ENCODE results near the gene SIL1.
"Not testable (repeated sequence)": the region's sequence is repeated elsewhere in the genome, so short reads cannot be mapped to it uniquely, and the experiment has no call there.

Gene SIL1

DNA sequence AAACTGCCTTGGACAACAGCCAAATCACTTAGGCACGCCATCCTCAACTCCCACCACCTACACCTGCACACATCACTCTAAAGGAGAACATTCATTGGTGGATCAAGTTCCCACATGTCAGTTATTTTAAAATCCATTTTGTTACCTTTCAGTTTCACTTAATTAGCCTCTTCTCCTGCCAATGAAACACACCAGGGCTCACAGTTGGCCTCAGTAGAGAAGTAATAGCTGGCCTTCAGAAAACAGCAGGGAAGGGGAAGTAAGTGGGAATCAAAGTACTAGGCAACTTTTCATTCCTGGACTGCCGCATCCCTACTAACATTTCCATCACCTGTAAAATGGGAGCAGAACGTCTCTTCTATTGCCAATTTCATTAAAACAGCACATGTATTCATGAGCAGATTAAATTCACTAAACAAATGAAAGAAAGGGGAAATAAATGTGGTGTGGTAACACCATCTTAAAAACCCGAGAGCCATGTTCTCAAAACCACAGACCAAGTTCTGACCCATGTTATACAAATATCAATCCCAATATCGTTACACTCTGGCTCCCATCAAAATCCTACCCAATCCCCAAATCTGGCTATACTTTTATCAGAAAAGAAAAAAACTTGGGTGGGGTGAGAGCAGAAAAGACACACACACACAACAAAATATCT, 1.7 kb downstream of the SIL1 start:
- H3K4me3 ChIP-seq (ENCODE audit: low read depth, low read length, poor library complexity, severe bottlenecking) = peak overlapping the region; percentile 84
- peaks cover 5% of the 10 kb centered on the region; the same call in 1 of the 2 replicates for H3K36me3 ChIP-seq (ENCODE audit: insufficient read depth, low read length)
- H3K27me3 ChIP-seq (ENCODE audit: insufficient read depth, low read length) = no peaks in the 10 kb centered on the region
- no peaks in the 10 kb centered on the region for H4K20me1 ChIP-seq (ENCODE audit: insufficient read depth, low read length)
- no peaks in the 10 kb centered on the region for H3K9me2 ChIP-seq (ENCODE audit: low read depth, low read length)
- no peaks in the 10 kb centered on the region for H3F3A ChIP-seq (ENCODE audit: insufficient read depth, low read length)
- H3K4me2 ChIP-seq (ENCODE audit: low read length) = peak overlapping the region; percentile 90
- H3K9me3 ChIP-seq (ENCODE audit: low read length) = no peaks in the 10 kb centered on the region
- peaks cover 19% of the 10 kb centered on the region for H3K4me1 ChIP-seq (ENCODE audit: insufficient read depth, low read length, severe bottlenecking)
- H2AFZ ChIP-seq (ENCODE audit: low read length) = no peak overlapping the region
- H3K27ac ChIP-seq (ENCODE audit: low read depth, low read length, poor library complexity, severe bottlenecking) = peak overlapping the region; percentile 49
- peaks cover 9% of the 10 kb centered on the region; the same call in 1 of the 2 replicates for H3K79me2 ChIP-seq (ENCODE audit: insufficient read depth, low read length)
- TF ChIP-seq EZH2 (IDR thresholded peaks at IDR 0.05; ENCODE audit: borderline replicate concordance, low read length) = no peak
- TF ChIP-seq CTCF (IDR thresholded peaks at IDR 0.05; ENCODE audit: low read length) = no peak
- peak overlapping the region; percentile 22; the same call in 1 of the 2 replicates for H3K9ac ChIP-seq (ENCODE audit: low read length)

- Histone ChIP-seq H2AFZ (ENCODE audit: low read length) (no peak overlapping the region), H3K9me3 (ENCODE audit: low read length) (no peaks in the 10 kb centered on the region), H4K20me1 (ENCODE audit: insufficient read depth, low read length) (no peaks in the 10 kb centered on the region), H3F3A (ENCODE audit: insufficient read depth, low read length) (no peaks in the 10 kb centered on the region), H3K27ac (ENCODE audit: low read depth, low read length, poor library complexity, severe bottlenecking) (no peak overlapping the region), H3K4me1 (ENCODE audit: insufficient read depth, low read length, severe bottlenecking) (peaks cover 19% of the 10 kb centered on the region), H3K9ac (ENCODE audit: low read length) (no peak overlapping the region), H3K27me3 (ENCODE audit: insufficient read depth, low read length) (no peaks in the 10 kb centered on the region), H3K4me2 (ENCODE audit: low read length) (no peak overlapping the region), H3K79me2 (ENCODE audit: insufficient read depth, low read length) (peaks cover 9% of the 10 kb centered on the region; the same call in 1 of the 2 replicates), H3K9me2 (ENCODE audit: low read depth, low read length) (no peaks in the 10 kb centered on the region), H3K36me3 (ENCODE audit: insufficient read depth, low read length) (peaks cover 12% of the 10 kb centered on the region; the same call in 1 of the 2 replicates), H3K4me3 (ENCODE audit: low read depth, low read length, poor library complexity, severe bottlenecking) (no peak overlapping the region)
- TF ChIP-seq CTCF (IDR thresholded peaks at IDR 0.05; ENCODE audit: low read length) (no peak), EZH2 (IDR thresholded peaks at IDR 0.05; ENCODE audit: borderline replicate concordance, low read length) (no peak)
Measured at GRCh38 chr5:139194486-139194885, 3.7 kb downstream of the SIL1 start.

DNA sequence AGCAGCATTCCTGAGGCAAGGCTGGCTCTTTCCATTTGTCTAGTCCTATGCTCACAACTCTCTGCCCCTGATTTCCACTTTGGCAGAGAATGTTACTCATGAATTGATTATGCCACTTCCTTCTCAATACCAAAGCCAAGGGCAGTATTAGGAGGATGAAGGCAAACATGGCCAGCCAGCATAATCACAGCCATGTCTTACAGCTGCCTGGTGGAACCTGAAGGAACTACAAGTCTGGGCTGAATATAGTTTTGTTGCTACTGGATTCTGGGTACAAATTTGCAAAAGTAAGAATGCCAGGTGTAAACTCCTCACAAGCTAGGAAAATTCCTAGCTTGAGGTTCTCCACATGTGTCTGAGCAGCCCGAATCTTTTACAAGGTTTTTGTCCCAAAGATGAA, 4.2 kb downstream of the SIL1 start:
- no peaks in the 10 kb centered on the region for H3K9me2 ChIP-seq (ENCODE audit: low read depth, low read length)
- H3K9me3 ChIP-seq (ENCODE audit: low read length) = no peaks in the 10 kb centered on the region
- H3K27ac ChIP-seq (ENCODE audit: low read depth, low read length, poor library complexity, severe bottlenecking) = no peak overlapping the region
- no peak overlapping the region for H3K4me3 ChIP-seq (ENCODE audit: low read depth, low read length, poor library complexity, severe bottlenecking)
- H3K79me2 ChIP-seq (ENCODE audit: insufficient read depth, low read length) = peaks cover 9% of the 10 kb centered on the region; the same call in 1 of the 2 replicates
- H2AFZ ChIP-seq (ENCODE audit: low read length) = no peak overlapping the region
- H4K20me1 ChIP-seq (ENCODE audit: insufficient read depth, low read length) = no peaks in the 10 kb centered on the region
- H3K9ac ChIP-seq (ENCODE audit: low read length) = no peak overlapping the region
- TF ChIP-seq EZH2 (IDR thresholded peaks at IDR 0.05; ENCODE audit: borderline replicate concordance, low read length) = no peak
- 0 out of 2 replicates have a peak, but pooled peaks have one; percentile 34 for TF ChIP-seq CTCF (IDR thresholded peaks at IDR 0.05; ENCODE audit: low read length)
- H3K36me3 ChIP-seq (ENCODE audit: insufficient read depth, low read length) = peaks cover 12% of the 10 kb centered on the region; the same call in 1 of the 2 replicates
- no peaks in the 10 kb centered on the region for H3F3A ChIP-seq (ENCODE audit: insufficient read depth, low read length)
- H3K27me3 ChIP-seq (ENCODE audit: insufficient read depth, low read length) = no peaks in the 10 kb centered on the region
- H3K4me1 ChIP-seq (ENCODE audit: insufficient read depth, low read length, severe bottlenecking) = peaks cover 19% of the 10 kb centered on the region
- no peak overlapping the region for H3K4me2 ChIP-seq (ENCODE audit: low read length)

DNA sequence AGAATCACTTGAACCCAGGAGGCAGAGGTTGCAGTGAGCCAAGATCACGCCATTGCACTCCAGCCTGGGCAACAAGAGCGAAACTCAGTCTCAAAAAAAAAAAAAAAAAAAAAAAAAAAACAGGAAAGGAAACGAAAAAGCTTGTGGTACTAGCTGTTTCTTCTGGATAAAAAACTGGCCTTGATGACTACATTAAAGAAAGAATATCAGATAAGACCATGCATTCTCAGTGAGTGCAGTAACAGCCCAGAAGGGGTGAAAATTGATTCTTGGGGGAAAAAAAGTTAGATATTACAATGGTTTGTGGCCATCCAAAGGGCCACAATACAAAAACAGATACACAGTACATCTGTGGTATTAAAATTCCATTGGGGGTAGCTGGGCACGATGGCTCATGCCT, 5.3 kb downstream of the SIL1 start:
- not testable (repeated sequence) for H2AFZ ChIP-seq (ENCODE audit: low read length); H3K9me3 ChIP-seq (ENCODE audit: low read length); H3K4me2 ChIP-seq (ENCODE audit: low read length); H3K27me3 ChIP-seq (ENCODE audit: insufficient read depth, low read length); H3K27ac ChIP-seq (ENCODE audit: low read depth, low read length, poor library complexity, severe bottlenecking); H3K9ac ChIP-seq (ENCODE audit: low read length); H3K4me3 ChIP-seq (ENCODE audit: low read depth, low read length, poor library complexity, severe bottlenecking); H4K20me1 ChIP-seq (ENCODE audit: insufficient read depth, low read length); H3K9me2 ChIP-seq (ENCODE audit: low read depth, low read length); H3K79me2 ChIP-seq (ENCODE audit: insufficient read depth, low read length); H3F3A ChIP-seq (ENCODE audit: insufficient read depth, low read length)
- Histone ChIP-seq H3K36me3 (ENCODE audit: insufficient read depth, low read length) (peaks cover 19% of the 10 kb centered on the region; the same call in 1 of the 2 replicates), H3K4me1 (ENCODE audit: insufficient read depth, low read length, severe bottlenecking) (peaks cover 15% of the 10 kb centered on the region)

DNA sequence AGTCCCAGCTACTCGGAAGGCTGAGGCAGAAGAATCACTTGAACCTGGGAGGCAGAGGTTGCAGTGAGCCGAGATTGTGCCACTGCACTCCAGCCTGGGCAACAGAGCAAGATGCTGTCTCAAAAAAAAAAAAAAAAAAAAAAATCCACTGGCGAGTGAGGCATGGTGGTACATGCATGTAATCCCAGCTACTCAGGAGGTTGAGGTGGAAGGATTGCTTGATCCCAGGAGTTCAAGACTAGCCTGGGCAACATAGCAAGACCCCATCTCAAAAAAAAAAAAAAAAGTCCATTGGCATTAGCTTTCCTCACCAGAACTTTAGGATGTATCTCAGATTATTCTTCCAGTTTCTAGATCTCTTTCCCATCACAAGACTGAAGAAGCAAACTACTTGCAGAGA, 6.2 kb downstream of the SIL1 start:
- not testable (repeated sequence) for H4K20me1 ChIP-seq (ENCODE audit: insufficient read depth, low read length); H3K9ac ChIP-seq (ENCODE audit: low read length); H3K9me3 ChIP-seq (ENCODE audit: low read length); H3K4me1 ChIP-seq (ENCODE audit: insufficient read depth, low read length, severe bottlenecking); H3K9me2 ChIP-seq (ENCODE audit: low read depth, low read length); H3K27ac ChIP-seq (ENCODE audit: low read depth, low read length, poor library complexity, severe bottlenecking); H3K27me3 ChIP-seq (ENCODE audit: insufficient read depth, low read length); H3F3A ChIP-seq (ENCODE audit: insufficient read depth, low read length); H2AFZ ChIP-seq (ENCODE audit: low read length); H3K4me3 ChIP-seq (ENCODE audit: low read depth, low read length, poor library complexity, severe bottlenecking); H3K79me2 ChIP-seq (ENCODE audit: insufficient read depth, low read length); H3K4me2 ChIP-seq (ENCODE audit: low read length)
- H3K36me3 ChIP-seq (ENCODE audit: insufficient read depth, low read length) = peaks cover 24% of the 10 kb centered on the region; the same call in 1 of the 2 replicates

Measured in OCI-LY1 (cell line).